DMS 273 (cell line): ENCODE measurements around the gene CPNE2.
"Not testable (repeated sequence)": the region's sequence is repeated elsewhere in the genome, so short reads cannot be mapped to it uniquely, and the experiment has no call there.

Experiments used
- DNase-seq: peaks from one replicate; lab custom pipeline; 2025; ENCODE audit not compliant: unreplicated experiment; lab: John Stamatoyannopoulos, UW

Gene CPNE2

DNA sequence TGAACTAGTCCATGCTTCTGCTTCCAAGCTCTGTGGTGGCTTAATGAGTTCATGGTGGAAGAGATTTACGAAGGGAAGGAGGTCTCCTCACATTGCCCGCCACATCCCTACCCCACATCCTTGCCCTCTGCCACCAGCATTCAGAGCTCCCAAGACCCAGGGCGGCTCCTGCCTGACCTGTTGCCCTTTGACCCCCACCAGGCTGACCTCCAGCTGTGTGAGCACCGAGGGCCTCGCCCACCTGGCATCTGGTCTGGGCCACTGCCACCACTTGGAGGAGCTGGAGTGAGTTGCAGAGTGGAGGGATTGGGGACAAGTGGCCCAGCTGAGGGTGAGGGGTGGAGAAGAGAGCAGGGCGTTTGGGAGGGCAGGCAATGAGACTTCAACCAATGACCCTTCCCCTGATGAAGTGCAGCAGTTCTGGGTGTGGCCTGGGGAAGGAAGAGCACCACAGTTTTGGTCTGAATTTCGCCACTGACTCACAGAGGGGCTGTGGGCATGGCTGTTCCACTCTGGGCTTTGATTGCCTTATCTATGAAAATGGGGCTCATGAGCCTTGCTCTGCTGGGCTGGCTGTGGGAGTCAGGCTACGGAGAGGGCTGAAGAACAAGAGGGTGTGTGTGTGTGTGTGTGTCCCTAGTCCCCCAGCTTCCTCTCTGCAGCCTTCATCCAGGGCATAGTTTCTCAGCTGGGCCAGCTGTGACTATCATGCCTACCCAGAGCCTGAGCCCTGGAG is 22.6 kb upstream of the CPNE2 start:
- no peak for DNase-seq

DNA sequence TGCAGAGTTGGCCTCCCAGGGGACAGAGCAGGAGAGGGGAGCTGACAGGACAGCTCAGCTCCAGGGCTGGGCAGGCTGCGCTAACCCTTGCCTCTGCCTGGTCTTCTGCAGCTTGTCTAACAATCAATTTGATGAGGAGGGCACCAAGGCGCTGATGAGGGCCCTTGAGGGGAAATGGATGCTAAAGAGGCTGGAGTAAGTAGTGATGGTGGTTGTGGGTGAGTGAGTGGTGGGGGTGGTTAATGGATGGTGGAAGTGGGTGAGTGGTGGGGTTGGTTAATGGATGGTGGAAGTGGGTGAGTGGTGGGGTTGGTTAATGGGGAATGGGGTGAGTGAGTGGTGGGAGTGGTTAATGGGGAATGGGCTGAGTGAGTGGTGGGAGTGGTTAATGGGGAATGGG is 22.0 kb upstream of the CPNE2 start:
- DNase-seq, result no peak

DNA sequence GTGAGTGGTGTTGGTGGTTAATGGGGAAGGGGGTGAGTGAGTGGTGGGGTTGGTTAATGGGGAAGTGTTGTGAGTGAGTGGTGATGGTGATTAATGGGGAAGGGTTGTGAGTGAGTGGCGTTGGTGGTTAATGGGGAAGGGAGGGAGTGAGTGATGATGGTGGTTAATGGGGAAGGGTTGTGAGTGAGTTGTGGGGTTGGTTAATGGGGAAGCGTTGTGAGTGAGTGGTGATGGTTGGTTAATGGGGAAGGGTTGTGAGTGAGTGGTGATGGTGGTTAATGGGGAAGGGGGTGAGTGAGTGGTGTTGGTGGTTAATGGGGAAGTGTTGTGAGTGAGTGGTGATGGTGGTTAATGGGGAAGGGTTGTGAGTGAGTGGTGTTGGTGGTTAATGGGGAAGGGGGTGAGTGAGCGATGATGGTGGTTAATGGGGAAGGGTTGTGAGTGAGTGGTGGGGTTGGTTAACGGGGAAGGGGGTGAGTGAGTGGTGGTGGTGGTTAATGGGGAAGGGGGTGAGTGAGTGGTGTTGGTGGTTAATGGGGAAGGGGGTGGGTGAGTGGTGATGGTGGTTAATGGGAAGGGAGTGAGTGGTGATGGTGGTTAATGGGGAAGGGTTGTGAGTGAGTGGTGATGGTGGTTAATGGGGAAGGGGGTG is 21.2 kb upstream of the CPNE2 start:
- not testable (repeated sequence) for DNase-seq

DNA sequence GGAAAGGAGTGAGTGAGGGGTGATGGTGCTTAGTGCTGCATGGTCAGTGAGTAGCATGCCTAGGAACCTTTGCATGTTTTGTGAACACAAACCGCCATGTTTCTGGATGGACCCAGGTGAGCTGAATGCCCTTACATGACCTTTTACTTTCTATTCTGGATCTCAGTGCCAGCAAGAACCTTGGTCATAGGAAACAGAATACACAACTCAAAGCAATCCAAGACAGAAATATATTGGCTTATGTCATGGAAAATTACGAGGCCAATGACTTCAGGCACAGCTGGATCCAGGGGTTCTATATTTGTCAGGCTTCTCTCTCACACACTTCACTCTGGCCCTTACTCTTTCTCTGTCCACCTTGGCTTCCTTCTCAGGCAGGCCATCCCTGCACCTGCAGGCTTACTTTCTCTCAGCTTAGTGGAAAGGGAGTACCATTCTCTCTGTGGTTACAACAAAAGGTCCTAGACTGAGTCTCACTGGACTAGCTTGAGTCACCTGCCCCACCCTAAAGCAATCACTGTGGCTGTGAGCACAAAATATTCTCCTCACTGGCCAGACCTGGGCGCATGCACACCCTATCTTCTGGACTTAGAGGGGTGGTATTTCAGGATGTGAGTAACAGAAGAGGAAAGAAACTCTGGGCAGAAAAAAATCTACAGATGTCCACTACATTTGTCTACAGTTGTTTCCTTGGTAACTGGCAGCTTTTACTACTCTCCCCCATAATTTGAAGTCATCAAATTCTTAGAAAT is 20.4 kb upstream of the CPNE2 start:
- no peak for DNase-seq

DNA sequence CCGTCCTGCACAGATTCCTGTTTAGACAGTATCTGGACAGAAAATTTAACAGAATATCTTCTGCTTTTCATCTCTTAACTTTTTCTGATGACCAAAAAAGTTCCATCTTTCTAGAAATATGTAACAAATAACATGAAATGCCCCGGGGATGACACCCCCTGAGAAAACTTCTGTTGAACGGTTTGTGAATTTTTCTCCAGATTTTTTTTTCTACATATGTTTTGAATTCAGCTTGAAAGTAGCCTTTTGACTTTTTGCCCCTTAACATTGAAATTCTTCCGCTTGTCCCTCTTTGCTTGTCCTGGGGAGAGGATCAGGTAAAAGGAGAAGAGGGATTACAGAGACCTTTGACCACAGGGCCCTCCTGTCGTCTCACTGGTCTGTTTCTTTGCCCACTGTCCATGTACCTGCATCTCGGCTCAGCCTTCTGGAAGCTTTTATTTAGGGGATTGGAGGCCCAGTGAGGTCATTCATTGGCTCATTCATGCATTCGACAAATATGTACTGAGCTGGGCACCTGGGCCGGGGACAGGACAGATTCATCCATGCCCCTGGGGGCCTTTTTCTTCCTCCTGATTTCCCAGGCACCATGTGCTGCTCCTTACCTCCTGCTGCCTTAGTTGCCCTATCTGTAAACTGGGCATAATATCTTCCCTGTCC is 19.6 kb upstream of the CPNE2 start:
- DNase-seq, result no peak

DNA sequence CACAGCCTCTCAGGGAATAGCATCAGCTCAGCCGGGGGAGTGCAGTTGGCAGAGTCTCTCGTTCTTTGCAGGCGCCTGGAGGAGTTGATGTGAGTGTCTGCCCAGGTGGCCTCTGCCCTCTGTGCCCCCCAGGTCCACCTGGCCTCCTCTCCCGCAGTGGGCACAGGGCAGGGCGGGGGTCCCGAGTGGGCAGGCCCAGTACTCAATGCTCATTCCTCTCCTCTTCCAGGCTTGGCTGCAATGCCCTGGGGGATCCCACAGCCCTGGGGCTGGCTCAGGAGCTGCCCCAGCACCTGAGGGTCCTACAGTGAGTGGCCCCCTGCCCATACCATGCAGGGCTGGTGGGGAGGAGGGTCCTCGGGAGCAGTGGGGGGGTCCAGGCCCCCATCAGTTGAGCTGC is 14.7 kb upstream of the CPNE2 start:
- no peak for DNase-seq

DNA sequence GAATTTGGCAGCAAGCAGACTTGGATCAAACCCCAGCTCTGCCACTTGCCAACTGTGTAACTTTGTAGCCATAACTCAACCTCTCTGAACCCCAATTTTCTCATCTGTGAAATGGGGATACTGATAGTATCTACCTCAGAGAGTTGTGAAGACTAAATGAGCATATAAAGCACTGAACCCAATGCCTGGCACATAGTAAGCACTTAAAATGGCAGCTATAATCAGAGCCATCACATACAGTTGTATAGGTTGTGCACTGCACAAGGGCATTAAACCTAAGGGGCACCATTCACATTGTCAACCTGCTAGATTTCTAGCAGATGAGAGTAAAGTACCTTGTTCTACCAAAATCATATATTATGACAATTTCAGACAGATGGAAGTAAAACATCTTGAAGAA is 10.6 kb upstream of the CPNE2 start:
- DNase-seq, result no peak

DNA sequence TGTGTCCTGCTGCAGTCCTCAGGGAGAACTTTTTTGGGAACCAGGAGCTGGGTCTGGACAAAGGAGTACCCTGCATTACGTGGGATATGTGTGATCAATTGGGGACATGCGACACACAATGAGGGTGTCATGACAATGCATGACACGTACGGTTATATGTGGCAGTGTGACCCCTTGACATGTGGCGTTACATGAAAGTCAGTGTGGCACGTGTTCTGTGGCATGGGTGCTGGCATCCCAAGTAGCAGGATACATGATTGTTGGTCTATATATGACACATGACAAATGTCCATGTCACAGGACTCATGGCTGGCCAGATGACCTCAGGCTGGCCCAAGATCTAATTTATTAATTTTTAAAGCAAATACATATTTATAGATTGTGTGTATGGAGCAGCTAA is 9.7 kb upstream of the CPNE2 start:
- no peak for DNase-seq

DNA sequence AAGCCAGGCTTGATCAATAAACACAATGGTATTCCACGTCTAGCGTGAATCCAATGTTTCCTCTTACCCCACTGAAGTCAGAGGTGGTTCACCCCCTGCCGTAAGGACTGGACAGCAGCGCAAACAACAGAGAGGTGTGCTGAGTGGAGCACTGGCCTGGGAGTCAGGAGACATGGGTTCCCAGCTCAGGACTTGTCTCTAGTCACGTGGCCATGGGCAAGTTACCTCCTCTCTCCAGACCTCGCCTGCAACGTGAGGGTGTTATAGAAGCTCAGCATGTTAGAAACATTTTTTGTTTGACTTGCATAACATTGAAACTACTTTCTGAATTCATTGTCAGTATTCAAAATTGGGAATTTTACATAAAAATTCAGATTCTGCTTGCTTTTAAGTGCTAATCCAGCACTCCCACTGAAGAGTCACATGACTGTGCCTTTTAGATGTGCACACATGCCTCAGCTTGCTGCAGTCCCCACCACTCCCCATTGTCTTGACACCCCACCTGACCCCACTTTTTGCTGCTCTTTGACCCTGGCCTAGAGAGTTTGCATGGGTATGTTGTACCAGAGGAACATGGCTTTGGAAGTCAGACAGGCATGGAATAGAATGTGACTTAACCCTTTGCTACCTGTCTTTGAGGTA is 8.8 kb upstream of the CPNE2 start:
- no peak for DNase-seq

DNA sequence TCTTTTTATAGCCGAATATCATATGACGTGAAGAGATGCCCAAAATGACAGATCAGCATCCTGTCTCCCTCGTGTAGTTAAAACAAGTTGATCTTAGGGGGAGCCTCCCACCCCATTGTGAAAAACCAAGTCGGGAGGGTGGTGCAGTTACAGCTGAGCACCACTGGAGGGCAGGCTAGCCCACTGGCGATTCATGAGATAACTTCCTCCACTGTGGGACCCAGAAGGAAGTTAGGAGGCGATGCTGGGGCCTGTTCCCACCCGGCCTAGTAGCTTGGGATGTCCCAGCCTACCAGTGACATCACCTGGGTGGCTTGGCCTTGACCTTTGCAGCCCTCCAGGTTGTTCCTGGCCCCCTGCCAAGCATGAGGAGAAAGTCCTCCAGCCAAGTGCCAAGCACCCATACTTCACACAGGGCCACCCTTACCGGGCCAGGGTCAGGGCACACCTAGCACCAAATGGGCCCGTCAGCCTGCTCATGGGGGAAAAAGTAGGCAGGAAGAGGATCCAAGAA is 8.1 kb upstream of the CPNE2 start:
- DNase-seq, result peak; percentile 87

DNA sequence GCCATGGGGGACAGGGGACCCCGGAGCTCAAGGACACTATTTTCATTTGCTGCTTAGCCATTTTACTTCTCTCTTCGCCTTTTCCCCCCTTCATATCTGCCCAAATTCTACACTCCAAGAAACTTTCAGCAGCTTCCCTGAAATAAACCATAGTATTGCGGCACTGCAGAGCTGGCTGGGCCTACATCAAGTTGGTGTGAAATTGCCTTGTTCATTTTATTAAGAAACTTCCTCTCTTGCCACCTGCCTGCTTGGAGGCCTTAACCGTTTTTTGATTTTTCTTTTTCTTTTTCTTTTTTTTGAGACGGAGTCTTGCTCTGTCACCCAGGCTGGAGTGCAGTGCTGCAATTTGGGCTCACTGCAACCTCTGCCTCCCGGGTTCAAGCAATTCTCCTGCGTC is 7.4 kb upstream of the CPNE2 start:
- DNase-seq, result no peak

DNA sequence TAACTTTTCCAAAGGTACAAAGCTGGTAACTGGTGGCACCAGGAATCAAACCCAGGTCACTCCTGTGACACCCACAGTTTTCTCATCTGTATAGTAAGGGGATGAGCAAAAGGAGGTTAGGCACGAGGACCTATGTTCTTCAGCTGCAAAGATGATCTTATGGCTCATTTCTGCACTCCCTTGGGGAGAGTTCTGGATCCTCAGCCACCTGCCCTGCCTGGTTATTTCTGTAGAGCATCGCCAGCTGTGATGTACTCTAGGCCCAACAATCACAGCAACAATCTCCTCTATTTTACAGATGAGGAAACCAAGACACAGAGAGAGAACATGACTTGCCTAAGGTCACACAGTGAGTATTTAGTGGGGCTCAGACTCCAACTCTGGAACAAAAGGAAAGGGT is 5.4 kb upstream of the CPNE2 start:
- DNase-seq, result no peak

DNA sequence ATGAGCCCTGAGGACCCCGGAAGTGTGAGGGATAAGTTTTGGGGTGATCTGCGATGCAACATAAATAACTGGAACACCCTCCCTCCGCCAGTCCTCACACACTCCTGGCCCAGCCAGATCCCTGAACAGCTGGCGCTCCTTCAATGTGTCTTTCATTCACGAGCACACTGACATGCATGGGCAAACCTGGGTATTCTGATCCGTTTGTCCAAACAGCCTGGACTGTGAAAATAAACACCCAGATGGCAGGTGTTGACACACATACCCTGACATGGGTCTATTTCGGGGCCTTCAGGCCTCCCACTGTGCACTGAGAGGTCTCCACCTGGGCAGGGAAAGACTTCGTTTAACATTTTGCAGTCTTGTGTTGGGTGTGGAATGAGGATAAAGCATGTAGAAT is 3.0 kb upstream of the CPNE2 start:
- peak; percentile 85 for DNase-seq

DNA sequence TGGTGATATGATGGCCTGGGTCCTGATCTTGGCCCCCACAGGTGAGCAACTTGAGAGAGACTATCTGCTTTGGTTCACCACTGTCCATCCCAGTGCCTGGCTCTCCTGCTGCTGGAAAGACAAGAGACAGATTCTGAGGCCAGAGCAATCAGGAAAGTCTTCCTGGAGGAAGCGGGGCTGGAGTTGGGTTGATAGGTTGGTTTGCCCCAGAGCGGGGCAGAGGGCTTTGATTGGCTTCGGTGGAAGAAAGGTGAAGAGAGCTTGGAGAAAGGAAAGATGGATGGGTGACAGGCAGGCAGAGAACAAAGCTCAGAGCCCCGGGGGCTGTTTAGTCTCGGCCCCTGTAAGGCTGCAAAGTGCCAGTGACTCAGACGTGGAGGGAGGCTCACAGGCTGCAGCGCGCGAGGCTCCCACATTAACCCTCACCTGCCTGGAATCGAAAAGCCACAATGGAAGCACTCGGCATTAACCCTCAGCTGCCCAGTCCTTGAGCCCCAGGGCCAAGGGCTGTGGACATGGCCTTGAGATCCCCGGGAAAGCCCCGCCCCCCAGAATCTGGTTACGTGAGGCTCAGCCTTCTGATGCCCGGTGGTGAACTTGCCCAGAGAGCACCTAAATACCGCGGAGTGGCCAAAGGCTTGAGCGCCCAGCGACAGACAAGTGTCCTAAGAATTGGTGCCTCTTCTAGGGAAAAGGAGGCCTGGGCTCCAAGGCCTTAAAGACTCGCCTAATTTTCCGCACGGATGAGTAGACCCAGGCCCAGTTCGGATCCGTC is 996 bp upstream of the CPNE2 start:
- DNase-seq, result peak; percentile 42

DNA sequence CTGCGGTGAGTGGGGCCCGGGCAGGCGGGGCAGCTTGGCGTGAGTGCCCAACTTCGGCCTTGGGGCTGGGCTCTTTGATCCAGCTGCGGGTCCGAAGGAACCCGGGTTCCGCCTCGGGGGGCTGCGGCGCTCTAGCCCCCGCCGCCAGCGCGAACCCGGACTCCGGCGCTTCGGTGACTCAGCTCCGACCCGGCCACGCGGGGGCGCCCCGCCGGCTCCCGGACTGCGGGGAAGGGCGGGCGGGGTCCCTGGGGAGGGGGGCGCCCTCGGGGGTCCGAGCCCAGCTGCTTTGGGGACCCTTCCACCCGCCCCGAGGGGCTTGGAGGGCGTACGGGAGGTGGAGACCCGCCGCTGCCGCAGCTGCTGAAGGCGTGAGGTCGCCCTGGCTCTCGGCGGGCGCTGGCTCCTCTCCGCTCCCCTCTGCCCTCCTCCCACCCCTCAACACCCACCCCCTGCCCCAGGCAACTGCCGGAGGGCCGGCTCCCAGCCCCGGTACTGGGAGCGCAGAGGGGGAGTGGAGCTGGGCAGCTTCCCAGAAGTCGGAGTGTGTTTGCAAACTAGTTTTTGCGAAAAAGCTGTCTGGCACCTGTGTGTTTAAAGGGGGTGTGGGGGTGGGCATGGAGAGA is 516 bp downstream of the CPNE2 start:
- DNase-seq, result peak; percentile 77

DNA sequence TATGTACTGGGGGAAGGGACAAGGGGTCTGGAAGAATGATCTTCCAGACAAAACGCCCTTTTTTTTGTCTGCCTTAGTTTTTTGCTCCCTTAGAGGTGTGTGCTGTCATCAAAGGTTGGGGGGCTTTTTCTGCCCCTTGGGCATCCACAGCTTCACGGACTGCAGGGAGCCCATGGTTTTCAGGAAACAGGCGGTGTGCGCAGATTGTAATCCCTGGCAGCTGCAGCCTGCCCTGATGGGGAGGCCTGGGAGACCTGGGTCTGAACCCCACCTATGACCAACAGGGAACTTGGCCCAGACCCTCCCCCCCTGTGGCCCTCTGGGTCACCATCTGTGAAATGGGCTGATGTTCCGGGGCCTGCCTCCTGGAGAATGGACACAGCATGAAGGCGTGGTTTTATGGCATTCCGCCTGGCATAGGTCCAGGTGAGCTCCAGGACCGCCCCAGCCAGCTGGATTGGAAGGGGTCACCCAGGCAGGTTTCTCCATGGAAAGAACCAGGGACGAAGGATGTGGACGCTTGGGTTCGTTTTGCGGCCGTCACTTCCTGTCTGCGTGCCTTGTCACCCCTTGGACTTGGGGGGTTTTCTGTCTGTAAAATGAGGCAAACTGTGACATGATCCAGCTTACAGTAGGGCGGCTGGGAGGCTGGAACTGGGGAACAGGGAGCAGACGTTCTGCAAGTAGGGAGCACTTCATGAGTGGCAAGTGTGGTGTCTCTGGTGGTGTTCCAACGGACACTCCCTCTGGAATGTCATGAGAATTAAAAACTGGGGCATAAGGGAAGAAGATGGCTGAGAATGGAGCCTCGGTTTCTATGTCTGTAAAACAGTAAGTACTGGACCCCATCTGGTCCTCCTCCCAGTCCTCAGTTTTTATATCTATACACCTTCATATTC is 1.5 kb downstream of the CPNE2 start:
- DNase-seq, result peak; percentile 31

DNA sequence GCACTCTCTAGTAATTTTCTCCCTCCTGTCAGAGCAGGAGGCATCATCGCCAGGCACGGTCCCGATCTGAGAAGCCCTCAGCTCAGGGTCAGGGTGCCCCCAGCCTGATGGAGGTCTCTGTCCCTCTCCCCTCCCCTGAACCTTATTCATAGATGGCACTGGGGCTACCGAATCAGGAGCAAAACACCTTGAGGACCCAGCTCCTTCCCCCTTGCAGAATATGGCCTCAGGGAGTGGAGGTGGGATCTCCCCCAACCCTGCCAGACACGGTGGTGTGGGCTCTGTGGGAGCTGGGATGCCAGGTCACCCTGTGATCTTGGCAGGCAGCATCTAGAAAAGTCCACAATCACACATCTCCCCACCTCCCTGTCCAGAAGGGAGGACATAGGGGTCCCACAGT is 2.5 kb downstream of the CPNE2 start:
- DNase-seq, result no peak

DNA sequence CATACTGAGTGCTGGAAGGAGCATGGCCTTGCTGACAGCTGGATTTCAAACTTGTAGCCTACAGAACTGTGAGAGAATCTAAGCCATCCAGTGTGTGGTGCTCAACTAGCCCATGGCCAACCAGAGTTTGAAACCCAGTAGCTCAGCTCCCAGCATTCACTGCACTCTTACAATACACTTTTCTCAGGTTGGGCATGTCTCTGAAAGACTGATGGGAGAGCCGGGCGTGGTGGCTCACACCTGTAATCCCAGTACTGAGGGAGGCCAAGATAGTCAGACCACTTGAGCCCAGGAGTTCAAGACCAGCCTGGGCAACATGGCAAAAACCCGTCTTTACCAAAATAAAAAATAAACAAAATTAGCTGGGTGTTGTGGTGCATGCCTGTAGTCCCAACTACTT is 3.8 kb downstream of the CPNE2 start:
- no peak for DNase-seq

DNA sequence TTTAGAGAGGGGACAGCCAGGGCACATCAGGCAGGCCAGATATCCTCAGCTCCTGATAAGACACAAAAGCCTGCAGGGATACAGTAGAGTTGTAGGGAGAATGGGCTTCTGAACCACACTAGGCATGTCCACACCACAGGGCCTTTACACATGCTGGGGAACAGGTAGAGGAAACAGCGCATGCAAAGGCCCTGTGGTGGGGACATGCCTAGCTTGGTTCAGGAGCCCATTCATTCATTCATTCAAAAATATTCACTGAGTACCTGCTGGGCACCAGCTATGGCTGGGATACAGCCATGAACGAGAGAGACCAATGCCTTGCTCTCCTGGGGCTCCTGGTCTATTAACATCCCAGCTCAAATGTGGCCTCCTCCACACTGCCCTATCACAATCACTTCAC is 4.4 kb downstream of the CPNE2 start:
- DNase-seq, result no peak
